K562 (cell line): Measurements from ENCODE around the gene LRRC8A. TPM values are rescaled to one million over a fixed set of nuclear protein-coding genes. Genes with fewer than 3 reads are reported as not detected.

Experiments
- ATAC-seq: fragments of 200-7000 bp; cut with Tn5 transposase; 3 replicates; pipeline ENCODE4 v1.9.1; 2020; ENCODE audit warnings: moderate library complexity
- BruUV-seq: library from RNA; stranded (reverse); fragments of 400-500 nt; replicated peaks from 2 replicates; lab custom pipeline; 2021; lab: Mats Ljungman, UMichigan
- CTCF ChIA-PET: fragments of 300-600 bp; formaldehyde crosslinking; extraction: SDS; loops from one replicate; lab custom pipeline; 2021; ENCODE audit warnings: low intra/inter-chr PET ratio; lab: Yijun Ruan, JAX
- POLR2A ChIA-PET: fragments of 300-600, 350-650 bp; sonication (Branson Sonifier 250); formaldehyde crosslinking; extraction: SDS; loops from one replicate; lab custom pipeline; 2021; ENCODE audit warnings: antibody characterized with exemption, inconsistent platforms; lab: Yijun Ruan, JAX
- DNase-seq, 4 experiments: peaks; one replicate each; pipeline versions ENCODE4 v3.0.0 to v3.0.0-alpha.2; 2011 to 2018; ENCODE audit warnings: low spot score in 3 of 4, mixed read lengths in 3 of 4; ENCODE audit errors: extremely low read depth in 1 of 4
- FAIRE-seq: peaks from 2 replicates; lab custom pipeline; 2011; peaks lifted over from hg19 to GRCh38; lab: Jason Lieb, UNC
- H2AFZ ChIP-seq: 2 replicates; pipeline ENCODE4 v1.6.0; 2011; ENCODE audit warnings: low read depth, low read length, control low read depth, inconsistent platforms
- H3K27ac ChIP-seq: fragments of 200-600 bp; 3 replicates; pipeline ENCODE4 v1.8.0; 2011; ENCODE audit warnings: low read depth, mild to moderate bottlenecking, control low read depth, inconsistent platforms, low read length, moderate library complexity, mixed read lengths; ENCODE audit errors: extremely low read depth
- H3K27me3 ChIP-seq, 2 experiments: fragments of 300-600 bp in 1 of 2; 2 replicates in 1 of 2; 3 replicates in 1 of 2; pipeline versions ENCODE4 v1.6.0 to v1.8.0; 2011; ENCODE audit warnings: inconsistent platforms in 2 of 2, low read length in 2 of 2, mild to moderate bottlenecking in 1 of 2, mixed read lengths in 1 of 2, moderate library complexity in 1 of 2; ENCODE audit not compliant: control insufficient read depth in 2 of 2, insufficient read depth in 2 of 2
- H3K36me3 ChIP-seq: fragments of 300-600 bp; 3 replicates; pipeline ENCODE4 v1.8.0; 2011; ENCODE audit warnings: mild to moderate bottlenecking, low read length, inconsistent platforms; ENCODE audit not compliant: control insufficient read depth, insufficient read depth
- H3K4me1 ChIP-seq, 2 experiments: fragments of 200-600 bp in 1 of 2; replicated peaks in 1 of 2; 2 replicates in 1 of 2; 3 replicates in 1 of 2; pipeline versions ENCODE4 v1.5.1 to v1.8.0; 2011; ENCODE audit warnings: inconsistent platforms in 2 of 2, low read length in 2 of 2, mild to moderate bottlenecking in 1 of 2, mixed read lengths in 1 of 2, moderate library complexity in 1 of 2; ENCODE audit not compliant: control insufficient read depth in 2 of 2, insufficient read depth in 2 of 2
- H3K4me2 ChIP-seq: 2 replicates; pipeline ENCODE4 v1.6.1; 2011; ENCODE audit warnings: low read length, control low read depth, inconsistent platforms, mixed read lengths; ENCODE audit not compliant: insufficient read depth
- H3K4me3 ChIP-seq: fragments of 200-600 bp; sonication (generic), shearing (Covaris generic); 2 replicates; pipeline ENCODE4 v1.5.1; 2016; ENCODE audit warnings: control low read depth, inconsistent platforms
- H3K79me2 ChIP-seq: fragments of 200-600 bp; 3 replicates; pipeline ENCODE4 v1.8.0; 2011; ENCODE audit warnings: low read length, inconsistent platforms; ENCODE audit not compliant: control insufficient read depth, insufficient read depth
- H3K9ac ChIP-seq, 2 experiments: 2 replicates each; pipeline versions ENCODE4 v1.6.0 to v1.6.1; 2011; ENCODE audit warnings: low read depth in 2 of 2, low read length in 2 of 2, control low read depth in 1 of 2, inconsistent platforms in 1 of 2, mild to moderate bottlenecking in 1 of 2, mixed read lengths in 1 of 2; ENCODE audit not compliant: insufficient read depth in 1 of 2
- H3K9me1 ChIP-seq: one replicate; pipeline ENCODE4 v1.6.0; 2011; ENCODE audit warnings: inconsistent platforms, mild to moderate bottlenecking, low read length, moderate library complexity; ENCODE audit not compliant: control insufficient read depth, insufficient read depth
- H3K9me3 ChIP-seq: replicated peaks from 2 replicates; pipeline ENCODE4 v1.5.1; 2011; ENCODE audit warnings: low read depth, low read length, inconsistent platforms; ENCODE audit not compliant: control insufficient read depth, insufficient read depth
- H4K20me1 ChIP-seq: replicated peaks from 2 replicates; pipeline ENCODE4 v1.6.1; 2011; ENCODE audit warnings: low read length, inconsistent platforms, mixed read lengths; ENCODE audit not compliant: control insufficient read depth, insufficient read depth
- CBX3 ChIP-seq, 2 experiments: IDR thresholded peaks; 1 replicate in 1 of 2; 2 replicates in 1 of 2; pipeline ENCODE4 v1.6.1; 2012; ENCODE audit warnings: inconsistent platforms in 2 of 2, low read length in 2 of 2, borderline replicate concordance in 1 of 2, control low read depth in 1 of 2
- MAFK ChIP-seq: IDR thresholded peaks from 2 replicates; pipeline ENCODE4 v1.6.1; 2011; ENCODE audit warnings: low read length, improper control_type of control experiment
- MXI1 ChIP-seq: IDR thresholded peaks from 2 replicates; pipeline ENCODE4 v1.6.1; 2011; ENCODE audit warnings: low read depth, mild to moderate bottlenecking, improper control_type of control experiment, low read length
- PHF8 ChIP-seq: fragments of 200-600 bp; sonication (generic); IDR thresholded peaks from 2 replicates; pipeline ENCODE4 v1.6.1; 2012; ENCODE audit warnings: mixed run types, mild to moderate bottlenecking, inconsistent platforms, low read length, moderate library complexity, borderline replicate concordance
- SMAD1 ChIP-seq: fragments of 150-350 bp; IDR thresholded peaks from 2 replicates; pipeline ENCODE4 v1.6.1; 2014; ENCODE audit warnings: low read length, low read depth; ENCODE audit not compliant: partially characterized antibody
- ZNF224 ChIP-seq: sonication (generic); formaldehyde crosslinking; IDR thresholded peaks from 2 replicates; pipeline ENCODE4 v1.8.0; 2022; ENCODE audit warnings: mild to moderate bottlenecking, missing genetic modification reagents
- ZNF589 ChIP-seq: fragments of 200-800 bp; sonication (Bioruptor generic); IDR thresholded peaks from 2 replicates; pipeline ENCODE4 v1.6.1; 2016; ENCODE audit warnings: low read depth, missing genetic modification characterization, missing compliant biosample characterization
- whole genome bisulfite sequencing: fragments of 100-300 bp; shearing (Covaris generic); methylation state at CpG from one replicate; pipeline ENCODE4 v1.1.6; 2016; ENCODE audit warnings: low coverage, mixed read lengths; ENCODE audit not compliant: insufficient coverage; ENCODE audit errors: missing lambda C conversion rate; 5-methylcytosine and 5-hydroxymethylcytosine counted together
- in situ Hi-C: fragments of 300-500 bp; cut with MboI; formaldehyde crosslinking; loops from 4 replicates; pipeline ENCODE4 v1.15.0; 2018; ENCODE audit warnings: inconsistent platforms, mixed read lengths
- intact Hi-C: fragments of 100-400 bp; cut with micrococcal nuclease; formaldehyde crosslinking; loops from 2 replicates; pipeline ENCODE4 v1.14.2; 2022
- polyA plus RNA-seq, 8 experiments: library from polyadenylated mRNA; depleted of rRNA in 4 of 8; stranded (reverse) in 5 of 8; unstranded in 3 of 8; fragments of >200 nt; fragmentation: Nextera tagmentation in 2 of 8; fragmentation: Illumina TruSeq in 1 of 8; extraction: Ambion mirVana in 2 of 8; extraction: Trizol in 1 of 8; gene quantifications; 2 replicates each; pipeline versions ENCODE4 v1.2.1 to v1.2.3, GENCODE V29; 2011 to 2014; ENCODE audit warnings: inconsistent platforms in 1 of 8, missing spikeins in 1 of 8
- total RNA-seq, 7 experiments: library from RNA; depleted of rRNA in 6 of 7; stranded (reverse); fragments of >200 nt in 6 of 7; fragmentation: Illumina TruSeq in 2 of 7; extraction: Trizol in 2 of 7; gene quantifications; 2 replicates each; pipeline versions ENCODE4 v1.2.1 to v1.2.3, GENCODE V29; 2011 to 2021; ENCODE audit warnings: low replicate concordance in 1 of 7
- TF ChIP-seq, protein P1 (sequence below): fragments of 450-650 bp; formaldehyde crosslinking; IDR thresholded peaks from 2 replicates; pipeline ENCODE4 v1.4.0; 2020; ENCODE audit warnings: mild to moderate bottlenecking, mixed read lengths
- TF ChIP-seq, protein P2 (sequence below), 3 experiments: fragments of 200-800 bp in 1 of 3; sonication (Bioruptor generic) in 1 of 3; sonication (generic) in 1 of 3; formaldehyde crosslinking in 1 of 3; IDR thresholded peaks; 2 replicates each; pipeline versions ENCODE4 v1.6.1 to v1.8.0; 2016 to 2022; ENCODE audit warnings: mild to moderate bottlenecking in 2 of 3, missing compliant biosample characterization in 2 of 3, missing genetic modification characterization in 2 of 3, missing genetic modification reagents in 1 of 3
- TF ChIP-seq, protein P3 (sequence below): fragments of 450-650 bp; conservative IDR thresholded peaks from 2 replicates; pipeline ENCODE4 v1.6.1; 2016; ENCODE audit warnings: missing genetic modification characterization, low read depth, mild to moderate bottlenecking, control low read depth, missing compliant biosample characterization
- TF ChIP-seq, protein P4 (sequence below): sonication (generic); formaldehyde crosslinking; IDR thresholded peaks from 2 replicates; pipeline ENCODE4 v1.8.0; 2022; ENCODE audit warnings: mild to moderate bottlenecking, missing genetic modification reagents, borderline replicate concordance

Gene LRRC8A
- total and polyA plus RNA-seq, 9 of the 15 experiments (the other 6 are each of a cell fraction or from before 2014, with no cell fraction given) = 2.9 to 24.7 (median 8.9) TPM

GRCh38 chr9:128863647-128864046 lies 18.3 kb upstream of the LRRC8A start (continued):
- TF ChIP-seq, protein P1, sequence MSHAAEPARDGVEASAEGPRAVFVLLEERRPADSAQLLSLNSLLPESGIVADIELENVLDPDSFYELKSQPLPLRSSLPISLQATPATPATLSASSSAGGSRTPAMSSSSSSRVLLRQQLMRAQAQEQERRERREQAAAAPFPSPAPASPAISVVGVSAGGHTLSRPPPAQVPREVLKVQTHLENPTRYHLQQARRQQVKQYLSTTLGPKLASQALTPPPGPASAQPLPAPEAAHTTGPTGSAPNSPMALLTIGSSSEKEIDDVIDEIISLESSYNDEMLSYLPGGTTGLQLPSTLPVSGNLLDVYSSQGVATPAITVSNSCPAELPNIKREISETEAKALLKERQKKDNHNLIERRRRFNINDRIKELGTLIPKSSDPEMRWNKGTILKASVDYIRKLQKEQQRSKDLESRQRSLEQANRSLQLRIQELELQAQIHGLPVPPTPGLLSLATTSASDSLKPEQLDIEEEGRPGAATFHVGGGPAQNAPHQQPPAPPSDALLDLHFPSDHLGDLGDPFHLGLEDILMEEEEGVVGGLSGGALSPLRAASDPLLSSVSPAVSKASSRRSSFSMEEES (CRISPR knock-in tag) = no peak
- TF ChIP-seq, all 486 proteins: peak for 40

DNA sequence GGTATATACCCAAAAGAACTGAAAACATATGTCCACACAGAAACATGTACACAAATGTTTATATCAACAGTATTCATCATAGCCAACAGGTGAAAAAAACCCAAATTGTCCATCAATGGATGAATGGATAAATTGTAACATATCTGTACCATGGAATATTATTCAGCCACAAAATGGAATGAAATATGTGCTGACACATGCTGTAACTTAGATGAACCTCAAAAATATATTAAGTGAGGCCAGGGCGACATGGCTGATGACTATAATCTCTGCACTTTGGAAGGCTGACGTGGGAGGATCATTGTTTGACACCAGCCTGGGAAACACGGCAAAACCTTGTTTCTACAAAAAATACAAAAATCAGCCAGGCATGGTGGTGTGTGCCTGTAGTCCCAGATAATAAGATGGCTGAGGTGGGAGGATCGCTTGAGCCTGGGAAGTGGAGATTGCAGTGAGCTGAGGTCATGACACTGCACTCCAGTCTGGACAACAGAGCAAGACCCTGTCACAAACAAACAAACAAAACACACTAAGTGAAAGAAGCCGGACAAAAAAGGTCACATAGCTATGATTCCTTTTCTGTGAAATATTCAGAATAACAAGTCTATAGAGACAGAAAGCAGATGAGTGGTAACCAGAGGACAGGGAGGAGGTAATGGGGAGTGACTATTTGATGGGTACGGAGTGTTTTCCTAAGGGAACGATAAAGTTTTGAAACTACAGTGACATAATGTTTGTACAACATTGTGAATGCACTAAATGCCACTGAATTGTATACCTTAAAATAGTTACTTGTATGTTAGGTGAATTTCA lies 11.6 kb upstream of the LRRC8A start:
- Histone ChIP-seq H4K20me1 (no peaks in the 10 kb centered on the region; the same call in 1 of the 2 replicates), H3K9ac (no peak overlapping the region), H2AFZ (no peak overlapping the region), H3K4me3 (no peak overlapping the region), H3K27ac (0 out of 3 replicates have a peak overlapping the region, but pooled peaks have one; percentile 36), H3K27me3 (no peaks in the 10 kb centered on the region), H3K36me3 (peaks cover 2% of the 10 kb centered on the region; the same call in 1 of the 3 replicates), H3K4me2 (no peak overlapping the region; the same call in 1 of the 2 replicates), H3K4me1 (peaks cover 4 to 8% of the 10 kb centered on the region in 2 experiments; a peak in 4 of 5 replicates), H3K79me2 (no peaks in the 10 kb centered on the region), H3K9me3 (no peaks in the 10 kb centered on the region), H3K9me1 (no peaks in the 10 kb centered on the region)
- CTCF ChIA-PET = no interaction called here
- in situ Hi-C loops (no loop called here), intact Hi-C loops (no loop called here)
- 37% methylated on average over 7 of the region's 7 CpGs for WGBS
- POLR2A ChIA-PET = interaction anchor here (0.6 to 1.3 kb wide), 3 partner anchors 11 to 323 kb away, joined by 3 to 5 read pairs (median 4); partner anchors contain the start of genes KYAT1 and LRRC8A
- no TSS peak for BruUV-seq
- ATAC-seq (peak; percentile 79), DNase-seq (peak in 1 of 4 experiments; percentile 70), FAIRE-seq (peak; percentile 90)
- TF ChIP-seq ZNF589 (CRISPR knock-in tag) (no peak), SMAD1 (no peak), CBX3 (IDR thresholded peaks at IDR 0.05; ENCODE audit: borderline replicate concordance in 1 of 2, low read length in 2 of 2) (no peak), PHF8 (no peak), ZNF224 (CRISPR knock-in tag) (no peak), MXI1 (no peak), MAFK (peak; percentile 30; the same call in 1 of the 2 replicates)
- TF ChIP-seq, protein P2, sequence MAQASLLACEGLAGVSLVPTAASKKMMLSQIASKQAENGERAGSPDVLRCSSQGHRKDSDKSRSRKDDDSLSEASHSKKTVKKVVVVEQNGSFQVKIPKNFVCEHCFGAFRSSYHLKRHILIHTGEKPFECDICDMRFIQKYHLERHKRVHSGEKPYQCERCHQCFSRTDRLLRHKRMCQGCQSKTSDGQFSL (CRISPR knock-in tag; IDR thresholded peaks at IDR 0.05) = no peak
- TF ChIP-seq, protein P2 (tag; IDR thresholded peaks at IDR 0.05) = no peak
- TF ChIP-seq, protein P3, sequence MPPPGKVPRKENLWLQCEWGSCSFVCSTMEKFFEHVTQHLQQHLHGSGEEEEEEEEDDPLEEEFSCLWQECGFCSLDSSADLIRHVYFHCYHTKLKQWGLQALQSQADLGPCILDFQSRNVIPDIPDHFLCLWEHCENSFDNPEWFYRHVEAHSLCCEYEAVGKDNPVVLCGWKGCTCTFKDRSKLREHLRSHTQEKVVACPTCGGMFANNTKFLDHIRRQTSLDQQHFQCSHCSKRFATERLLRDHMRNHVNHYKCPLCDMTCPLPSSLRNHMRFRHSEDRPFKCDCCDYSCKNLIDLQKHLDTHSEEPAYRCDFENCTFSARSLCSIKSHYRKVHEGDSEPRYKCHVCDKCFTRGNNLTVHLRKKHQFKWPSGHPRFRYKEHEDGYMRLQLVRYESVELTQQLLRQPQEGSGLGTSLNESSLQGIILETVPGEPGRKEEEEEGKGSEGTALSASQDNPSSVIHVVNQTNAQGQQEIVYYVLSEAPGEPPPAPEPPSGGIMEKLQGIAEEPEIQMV = no peak
- TF ChIP-seq, protein P4, sequence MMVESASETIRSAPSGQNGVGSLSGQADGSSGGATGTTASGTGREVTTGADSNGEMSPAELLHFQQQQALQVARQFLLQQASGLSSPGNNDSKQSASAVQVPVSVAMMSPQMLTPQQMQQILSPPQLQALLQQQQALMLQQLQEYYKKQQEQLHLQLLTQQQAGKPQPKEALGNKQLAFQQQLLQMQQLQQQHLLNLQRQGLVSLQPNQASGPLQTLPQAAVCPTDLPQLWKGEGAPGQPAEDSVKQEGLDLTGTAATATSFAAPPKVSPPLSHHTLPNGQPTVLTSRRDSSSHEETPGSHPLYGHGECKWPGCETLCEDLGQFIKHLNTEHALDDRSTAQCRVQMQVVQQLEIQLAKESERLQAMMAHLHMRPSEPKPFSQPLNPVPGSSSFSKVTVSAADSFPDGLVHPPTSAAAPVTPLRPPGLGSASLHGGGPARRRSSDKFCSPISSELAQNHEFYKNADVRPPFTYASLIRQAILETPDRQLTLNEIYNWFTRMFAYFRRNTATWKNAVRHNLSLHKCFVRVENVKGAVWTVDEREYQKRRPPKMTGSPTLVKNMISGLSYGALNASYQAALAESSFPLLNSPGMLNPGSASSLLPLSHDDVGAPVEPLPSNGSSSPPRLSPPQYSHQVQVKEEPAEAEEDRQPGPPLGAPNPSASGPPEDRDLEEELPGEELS (CRISPR knock-in tag) = 0 out of 2 replicates have a peak, but pooled peaks have one; percentile 18
